Measurements from ENCODE around the gene ATP13A3.

DNA sequence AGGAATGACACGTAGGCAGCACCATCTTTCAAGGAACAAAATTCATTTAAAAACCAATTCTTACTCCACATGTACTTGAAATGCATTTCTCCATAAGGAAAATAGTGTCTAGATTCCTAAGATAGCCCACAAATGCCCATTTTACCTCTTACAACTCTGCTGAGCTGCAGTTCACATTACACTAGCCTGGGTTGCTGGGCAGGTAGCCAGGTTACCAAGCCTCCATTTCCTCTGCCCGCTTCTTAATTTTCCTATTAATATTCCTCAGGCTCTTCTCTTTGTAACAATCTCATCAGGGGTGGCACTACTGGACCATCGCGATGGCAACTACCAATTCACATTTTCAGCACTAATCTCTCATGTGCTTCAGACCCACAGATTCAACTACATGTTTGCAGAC is 10.8 kb downstream of the ATP13A3 start:
- TF ChIP-seq, protein P1, sequence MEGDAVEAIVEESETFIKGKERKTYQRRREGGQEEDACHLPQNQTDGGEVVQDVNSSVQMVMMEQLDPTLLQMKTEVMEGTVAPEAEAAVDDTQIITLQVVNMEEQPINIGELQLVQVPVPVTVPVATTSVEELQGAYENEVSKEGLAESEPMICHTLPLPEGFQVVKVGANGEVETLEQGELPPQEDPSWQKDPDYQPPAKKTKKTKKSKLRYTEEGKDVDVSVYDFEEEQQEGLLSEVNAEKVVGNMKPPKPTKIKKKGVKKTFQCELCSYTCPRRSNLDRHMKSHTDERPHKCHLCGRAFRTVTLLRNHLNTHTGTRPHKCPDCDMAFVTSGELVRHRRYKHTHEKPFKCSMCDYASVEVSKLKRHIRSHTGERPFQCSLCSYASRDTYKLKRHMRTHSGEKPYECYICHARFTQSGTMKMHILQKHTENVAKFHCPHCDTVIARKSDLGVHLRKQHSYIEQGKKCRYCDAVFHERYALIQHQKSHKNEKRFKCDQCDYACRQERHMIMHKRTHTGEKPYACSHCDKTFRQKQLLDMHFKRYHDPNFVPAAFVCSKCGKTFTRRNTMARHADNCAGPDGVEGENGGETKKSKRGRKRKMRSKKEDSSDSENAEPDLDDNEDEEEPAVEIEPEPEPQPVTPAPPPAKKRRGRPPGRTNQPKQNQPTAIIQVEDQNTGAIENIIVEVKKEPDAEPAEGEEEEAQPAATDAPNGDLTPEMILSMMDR (IDR thresholded peaks at IDR 0.05), result no peak
- TF ChIP-seq POLR2AphosphoS5 (IDR thresholded peaks at IDR 0.05), result no peak
- TF ChIP-seq POLR2A (IDR thresholded peaks at IDR 0.05), result no peak
- TF ChIP-seq EP300 (IDR thresholded peaks at IDR 0.05), result no peak

Data from gastroesophageal sphincter (tissue), 3 donors.